GM12864 (cell line): Measurements from ENCODE around the gene GC.

Source experiments
- DNase-seq: peaks from one replicate; pipeline ENCODE4 v3.0.0-alpha.2; 2011; ENCODE audit warnings: low read depth
- H3K4me3 ChIP-seq: 2 replicates; pipeline ENCODE4 v1.5.1; 2011; ENCODE audit warnings: mild to moderate bottlenecking, low read depth, low read length, control low read depth
- CTCF ChIP-seq: IDR thresholded peaks from 2 replicates; pipeline ENCODE4 v1.5.1; 2011; ENCODE audit warnings: low read depth, mild to moderate bottlenecking, moderate library complexity, low read length, control low read depth, inconsistent platforms; ENCODE audit errors: missing control alignments

GC gene

GRCh38 chr4:71709961-71710360 is 73.9 kb downstream of the GC start:
- no peak overlapping the region for H3K4me3 ChIP-seq
- no peak for DNase-seq
- no peak for TF ChIP-seq CTCF

- no peak for DNase-seq
- TF ChIP-seq CTCF = no peak
- H3K4me3 ChIP-seq = no peak overlapping the region
These were observed 85.7 kb downstream of the GC start for GRCh38 chr4:71698141-71698540.

DNA sequence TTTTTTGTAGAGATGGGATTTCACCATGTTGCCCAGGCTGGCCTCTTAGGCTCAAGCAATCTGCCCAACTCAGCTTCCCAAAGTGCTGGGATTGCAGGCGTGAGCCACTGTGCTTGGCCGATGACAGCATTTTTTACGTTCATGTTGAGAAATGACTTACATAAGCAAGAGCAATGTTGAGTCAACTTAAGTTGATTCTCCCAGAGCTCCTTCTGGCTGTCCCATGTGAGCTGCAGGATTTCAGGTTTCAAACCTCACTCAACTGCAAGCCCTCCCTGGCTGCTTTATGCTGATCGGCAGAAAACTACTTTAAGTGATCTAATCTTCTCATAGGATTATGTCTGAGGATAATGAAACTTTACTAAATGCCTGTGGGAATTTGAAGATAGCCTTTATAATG is 86.8 kb downstream of the GC start:
- no peak for TF ChIP-seq CTCF
- no peak for DNase-seq
- no peak overlapping the region for H3K4me3 ChIP-seq

DNA sequence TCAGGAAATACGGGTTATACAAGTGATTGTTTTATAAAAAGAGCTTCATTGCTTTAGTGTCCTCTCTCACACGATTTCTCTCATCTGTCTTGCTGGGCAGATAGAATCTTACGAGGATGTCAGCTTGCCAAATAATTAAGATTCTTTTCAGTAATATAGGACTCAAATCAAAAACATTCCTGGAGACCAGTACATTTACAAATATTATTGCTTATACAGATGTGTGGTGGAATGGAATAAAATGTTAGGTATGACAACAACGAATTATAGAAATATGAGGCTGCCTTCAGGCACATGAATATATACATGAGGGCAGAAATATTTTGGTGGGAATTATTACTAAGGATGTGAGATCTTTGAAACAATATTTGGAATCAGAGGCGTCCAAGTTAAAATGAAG is 88.9 kb downstream of the GC start:
- TF ChIP-seq CTCF = no peak
- no peak overlapping the region for H3K4me3 ChIP-seq
- no peak for DNase-seq

- TF ChIP-seq CTCF = no peak
- no peak overlapping the region for H3K4me3 ChIP-seq
- DNase-seq = no peak
These were observed 90.9 kb downstream of the GC start for GRCh38 chr4:71692963-71693362.

GRCh38 chr4:71692198-71692597 is 91.7 kb downstream of the GC start:
- no peak overlapping the region for H3K4me3 ChIP-seq
- TF ChIP-seq CTCF = no peak
- DNase-seq = no peak
